HG02943 (cell line): ENCODE data around the gene C9orf50.
"Not testable (repeated sequence)": the region's sequence is repeated elsewhere in the genome, so short reads cannot be mapped to it uniquely, and the experiment has no call there.

Experiments used
- ATAC-seq: cut with Tn5 transposase; IDR thresholded peaks from one replicate; pipeline ENCODE4 v1.9.1; 2021; ENCODE audit warnings: mild to moderate bottlenecking, low read depth, moderate library complexity; ENCODE audit not compliant: unreplicated experiment

C9orf50 gene

GRCh38 chr9:129648092-129648763, 27.3 kb upstream of the C9orf50 start:
- ATAC-seq = no peak

- no peak for ATAC-seq
Measured at GRCh38 chr9:129647635-129648034, 26.7 kb upstream of the C9orf50 start.

- ATAC-seq = no peak
Measured at GRCh38 chr9:129646654-129647053, 25.8 kb upstream of the C9orf50 start.

DNA sequence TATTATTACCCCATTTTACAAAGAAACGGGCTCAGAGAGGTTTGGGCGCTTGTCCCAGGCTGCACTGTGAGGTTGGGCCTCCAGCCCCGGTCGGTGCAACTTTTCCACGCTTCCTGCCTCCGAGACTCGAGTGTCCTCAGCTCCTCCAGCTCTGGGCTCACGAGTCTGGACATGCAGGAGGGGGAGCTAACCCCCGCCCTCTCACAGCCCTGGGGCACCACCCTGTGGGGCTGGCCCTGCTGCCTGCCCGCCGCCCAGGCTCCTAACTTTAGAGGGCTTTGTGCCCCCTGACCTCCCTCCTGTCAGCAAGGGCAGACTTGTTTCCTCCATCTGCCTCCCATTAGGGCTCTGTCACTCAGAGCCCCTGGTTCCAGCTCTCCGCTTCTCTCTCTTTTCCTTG, 25.4 kb upstream of the C9orf50 start:
- ATAC-seq = no peak

- no peak for ATAC-seq
Measured at GRCh38 chr9:129644902-129645301, 24.0 kb upstream of the C9orf50 start.

DNA sequence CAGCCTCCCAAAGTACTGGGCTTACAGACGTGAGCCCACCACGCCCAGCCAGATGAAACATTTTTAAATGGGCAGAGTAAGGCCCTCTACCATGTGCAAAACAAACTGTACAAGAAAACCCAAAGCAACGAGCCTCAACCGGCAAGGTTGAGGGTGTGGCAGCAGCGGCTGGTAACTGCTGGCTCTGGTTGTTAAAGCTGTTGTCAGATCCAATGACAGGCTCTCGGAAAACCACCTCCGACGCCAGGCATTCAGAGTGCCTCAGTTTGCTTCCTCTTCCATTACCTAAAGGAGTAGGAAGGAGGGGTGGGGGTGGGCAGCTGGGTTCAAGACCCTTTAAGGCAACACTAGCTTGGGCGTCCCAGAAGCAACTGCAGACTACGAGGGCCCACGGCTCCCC, 23.5 kb upstream of the C9orf50 start:
- no peak for ATAC-seq

- ATAC-seq = no peak
Measured at GRCh38 chr9:129643706-129644105, 22.8 kb upstream of the C9orf50 start.

DNA sequence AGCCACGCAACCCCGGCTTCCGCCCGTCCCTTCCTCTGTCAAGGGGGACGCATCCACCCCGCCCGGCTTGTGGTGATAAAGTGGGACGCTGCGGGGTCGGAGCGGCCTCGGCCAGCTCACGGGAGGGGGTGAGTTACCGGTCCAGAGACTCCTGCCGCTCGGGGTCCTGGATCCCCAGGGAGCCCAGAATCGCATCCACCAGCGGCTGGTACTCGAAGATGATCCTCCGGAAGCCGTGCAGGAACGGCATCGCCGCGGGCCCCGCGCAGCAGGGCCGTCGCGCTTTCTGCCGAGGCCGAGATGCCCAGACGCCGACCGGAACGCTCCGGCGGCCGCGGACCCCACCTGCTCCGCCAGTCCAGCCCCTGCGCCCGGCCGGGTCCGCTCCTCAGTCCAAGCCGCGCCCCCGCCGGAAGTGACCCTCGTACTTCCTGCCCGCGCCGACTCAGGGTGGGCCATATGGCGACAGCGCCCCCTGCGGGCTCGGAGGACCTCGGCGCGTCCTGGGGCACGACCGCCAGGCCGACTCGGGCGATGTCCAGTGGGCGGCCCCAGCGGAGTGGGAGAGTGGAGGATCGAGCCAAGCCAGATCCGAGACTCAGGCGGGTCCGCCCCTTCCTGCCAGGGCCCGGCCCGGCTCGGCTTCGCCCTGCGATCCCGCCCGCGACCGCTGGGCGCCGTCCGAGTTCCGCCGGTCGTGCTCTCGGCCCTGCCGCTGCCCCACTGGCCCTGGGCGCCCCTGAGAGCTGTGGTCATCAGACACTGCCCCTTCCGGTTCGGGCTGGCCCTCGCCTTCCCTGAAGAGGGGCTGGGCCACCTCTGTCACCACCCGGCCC, 21.1 kb upstream of the C9orf50 start, which contains the start of gene ASB6:
Gene ASB6, minus strand, starts transcription at position 402 of the 836 bp plus-strand sequence. Its CDS starts 152 bp downstream, at position 250.
- peak; percentile 85 for ATAC-seq

DNA sequence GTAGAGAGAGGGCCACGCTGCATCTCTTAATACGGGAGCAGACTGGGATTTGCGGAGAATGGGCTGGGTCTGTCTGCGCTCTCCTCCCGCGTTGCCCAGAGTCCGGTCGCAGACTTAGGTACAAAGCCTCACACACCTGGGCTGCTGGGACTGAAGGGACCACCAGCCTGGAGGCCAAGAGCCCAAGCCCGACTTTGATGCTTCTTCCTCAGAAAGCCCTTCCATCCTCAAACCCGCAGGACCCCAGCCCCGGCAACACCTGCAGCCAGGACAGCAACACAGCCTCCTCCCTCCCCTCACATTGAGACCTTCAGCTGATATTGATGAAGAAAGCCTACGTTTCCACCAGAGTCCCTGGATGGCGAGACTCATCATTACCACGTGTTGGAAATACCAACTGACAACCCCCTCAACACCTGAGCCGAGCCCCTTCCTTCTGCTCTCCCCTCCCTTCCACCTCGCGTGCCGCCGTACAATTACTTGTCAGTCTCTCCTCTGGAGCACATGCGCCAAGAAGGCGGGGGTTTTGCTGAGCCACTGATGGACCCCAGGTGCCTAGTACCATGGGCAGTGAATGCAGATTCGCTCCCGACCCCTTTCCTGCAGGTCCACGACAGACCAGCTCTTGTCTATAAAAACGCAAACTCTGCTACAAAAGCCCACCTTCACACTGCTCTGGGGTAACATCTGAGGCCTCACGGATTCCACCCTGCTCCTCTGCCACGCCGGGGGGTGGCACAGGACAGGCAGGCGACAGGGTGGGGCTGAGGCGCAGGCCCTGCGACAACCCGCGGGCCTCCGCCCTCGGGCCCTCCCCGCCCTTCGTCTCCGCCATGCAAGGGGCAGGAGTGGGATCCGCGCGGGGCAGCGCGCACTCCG, 20.2 kb upstream of the C9orf50 start:
- peak; percentile 5 for ATAC-seq

DNA sequence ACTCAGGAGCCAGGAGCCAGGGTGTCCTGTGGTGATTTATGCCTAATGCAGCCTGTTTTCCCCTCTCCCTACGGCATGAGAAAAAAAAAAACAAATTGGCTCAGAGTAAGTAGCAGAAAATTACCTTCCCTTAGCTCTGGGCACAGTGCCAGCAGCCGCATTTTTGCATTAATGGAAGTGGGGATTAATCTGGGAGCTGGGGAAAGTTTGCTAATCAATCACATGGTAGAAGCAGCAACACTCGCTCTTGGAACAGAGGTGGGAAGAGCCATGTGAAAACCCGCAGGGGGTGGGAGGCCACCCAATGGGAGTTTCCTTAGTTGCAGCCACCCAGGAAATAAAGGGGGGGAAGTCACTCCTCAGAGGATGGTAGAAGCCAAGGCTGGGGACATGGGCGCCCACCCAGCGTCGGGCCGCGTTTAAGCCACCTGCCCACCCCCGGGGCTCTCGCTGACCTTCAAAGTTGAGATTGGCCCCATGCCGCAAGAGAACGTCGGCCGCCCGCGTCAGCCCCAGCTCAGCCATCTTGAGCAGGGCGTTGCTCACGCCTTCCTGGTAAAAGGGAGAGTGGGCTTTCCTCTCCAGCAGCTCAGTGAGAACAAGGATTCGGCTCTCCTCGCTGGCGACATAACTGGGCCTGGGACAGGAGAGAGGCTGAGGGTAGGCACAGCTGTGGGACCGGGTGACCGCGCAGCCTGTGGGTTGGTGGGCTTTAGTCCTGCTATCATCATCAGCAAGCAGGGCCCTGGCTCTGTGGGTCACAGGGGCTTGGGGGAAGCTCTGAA, 19.4 kb upstream of the C9orf50 start:
- no peak for ATAC-seq

DNA sequence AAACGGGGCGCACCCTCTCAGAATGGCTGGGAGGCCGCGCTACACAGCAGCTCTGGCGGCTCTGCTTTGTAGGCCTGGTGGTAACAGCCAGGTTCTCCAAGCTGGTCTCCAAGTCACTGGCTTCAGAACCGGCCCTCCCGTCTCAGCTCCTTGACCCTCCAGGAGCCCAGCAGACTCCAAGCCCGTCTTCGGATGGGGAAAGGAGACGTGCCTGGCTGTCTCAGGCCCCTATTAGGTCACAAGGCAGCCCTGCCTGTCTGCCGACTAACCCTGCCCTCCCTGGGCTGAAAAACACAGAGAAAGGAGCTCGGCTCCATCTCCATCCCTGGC, 18.8 kb upstream of the C9orf50 start:
- ATAC-seq = no peak

- ATAC-seq = no peak
Measured at GRCh38 chr9:129639034-129639630, 18.2 kb upstream of the C9orf50 start.

DNA sequence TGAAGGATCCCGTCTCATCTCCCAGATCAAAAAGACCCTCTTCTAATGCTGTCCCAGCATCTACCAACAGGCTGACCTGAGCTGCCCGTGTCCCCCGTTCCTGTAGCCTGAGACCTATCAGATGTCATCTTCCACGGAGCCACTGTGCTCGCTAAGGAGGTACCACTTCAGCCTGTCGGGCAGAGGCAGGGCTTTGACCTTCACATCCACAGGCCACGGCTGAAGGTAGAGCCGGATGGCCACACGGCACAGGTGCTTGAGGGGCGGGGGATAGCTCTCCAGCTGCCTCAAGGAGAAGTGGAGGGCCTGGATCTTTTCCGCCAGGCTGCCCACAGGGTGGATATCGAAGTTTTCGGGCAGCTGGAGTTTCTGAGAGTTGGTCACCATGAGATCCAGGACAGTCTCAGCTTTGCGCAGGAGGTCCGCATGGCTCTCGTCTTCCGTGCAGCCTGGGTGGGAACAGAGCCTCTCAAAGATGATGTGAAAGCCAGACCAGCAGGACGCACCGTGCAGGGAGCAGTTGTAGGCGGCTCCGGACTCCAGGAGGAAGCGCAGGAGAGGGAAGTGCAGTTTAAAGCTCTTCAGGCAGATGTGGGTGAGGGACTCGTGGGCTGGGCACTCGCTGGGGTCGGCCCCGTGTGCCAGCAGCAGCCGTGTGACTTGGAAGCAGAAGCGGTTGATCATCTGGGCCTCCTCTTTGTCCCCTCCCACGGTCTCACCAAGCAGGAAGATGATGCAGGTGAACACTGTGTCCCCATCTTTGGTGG, 17.0 kb upstream of the C9orf50 start:
- no peak for ATAC-seq

DNA sequence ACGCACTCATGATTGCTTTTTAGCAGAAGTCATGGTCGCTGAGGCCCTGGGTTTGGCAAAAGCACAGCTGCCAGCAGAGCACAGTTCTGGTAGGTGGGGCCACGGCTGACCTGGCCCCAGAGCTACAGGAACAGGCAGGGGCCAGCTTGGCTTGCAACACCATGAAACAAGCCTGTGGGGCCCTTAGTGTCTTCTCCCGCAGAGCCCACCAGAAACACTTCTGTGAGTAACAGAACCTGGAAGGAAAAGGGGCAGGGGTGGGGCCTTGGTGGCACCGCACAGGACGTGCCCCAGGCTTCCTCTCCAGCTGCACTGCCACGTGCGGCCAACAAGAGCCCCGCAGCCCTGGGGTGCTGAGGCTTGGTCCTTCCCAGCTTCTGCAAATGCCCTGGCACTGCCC, 16.2 kb upstream of the C9orf50 start:
- ATAC-seq = no peak

GRCh38 chr9:129636343-129636742, 15.4 kb upstream of the C9orf50 start:
- not testable (repeated sequence) for ATAC-seq

GRCh38 chr9:129635099-129636065, 14.5 kb upstream of the C9orf50 start:
- ATAC-seq = no peak

- no peak for ATAC-seq
Measured at GRCh38 chr9:129633848-129634247, 12.9 kb upstream of the C9orf50 start.

DNA sequence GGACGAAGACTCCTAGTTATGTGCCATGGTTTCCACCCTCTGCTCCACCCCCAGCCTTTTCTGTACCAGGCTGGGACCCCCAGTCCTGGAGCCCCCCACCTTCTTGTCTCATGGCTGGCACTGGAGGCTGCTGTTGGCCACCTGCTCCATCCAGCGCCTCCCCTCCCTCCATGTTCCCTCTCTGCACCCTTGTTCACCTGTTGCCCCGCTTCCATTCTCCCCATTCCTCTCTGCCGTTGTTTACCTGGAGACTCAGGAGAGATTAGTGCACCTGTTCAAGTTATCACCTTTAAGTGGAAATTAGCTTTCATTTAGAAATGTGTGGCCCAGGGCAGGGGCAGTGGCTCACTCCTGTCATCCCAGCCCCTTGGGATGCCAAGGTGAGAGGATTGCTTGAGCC, 12.3 kb upstream of the C9orf50 start:
- no peak for ATAC-seq
